Measurements from ENCODE around the gene RPRD1B. TPM values are rescaled to one million over a fixed set of nuclear protein-coding genes. Genes with fewer than 3 reads are reported as not detected.

The RPRD1B gene
- total RNA-seq, 1 donor from 2014 or later, result 21.1 TPM

- H3K36me3 ChIP-seq (ENCODE audit: control insufficient read depth, insufficient read depth, low read length), result peaks cover 8% of the 10 kb centered on the region
- no peak overlapping the region for H3K4me3 ChIP-seq (ENCODE audit: low read depth, low read length)
- no peaks in the 10 kb centered on the region for H3K27me3 ChIP-seq (ENCODE audit: control insufficient read depth, insufficient read depth, low read length)
- TF ChIP-seq CTCF (IDR thresholded peaks at IDR 0.05; ENCODE audit: insufficient read depth, low read length, poor library complexity, severe bottlenecking), result no peak
- no peak for DNase-seq (ENCODE audit: low read depth)
Measured at GRCh38 chr20:38135271-38135650, 101.7 kb downstream of the RPRD1B start.

- Histone ChIP-seq H3K27me3 (ENCODE audit: control insufficient read depth, insufficient read depth, low read length) (no peaks in the 10 kb centered on the region), H3K4me3 (ENCODE audit: low read depth, low read length) (no peak overlapping the region), H3K36me3 (ENCODE audit: control insufficient read depth, insufficient read depth, low read length) (peaks cover 8% of the 10 kb centered on the region)
- TF ChIP-seq CTCF (IDR thresholded peaks at IDR 0.05; ENCODE audit: insufficient read depth, low read length, poor library complexity, severe bottlenecking), result no peak
- no peak for DNase-seq (ENCODE audit: low read depth)
Measured at GRCh38 chr20:38135651-38136420, 102.3 kb downstream of the RPRD1B start.

- TF ChIP-seq CTCF (IDR thresholded peaks at IDR 0.05; ENCODE audit: insufficient read depth, low read length, poor library complexity, severe bottlenecking), result no peak
- DNase-seq (ENCODE audit: low read depth), result no peak
- H3K36me3 ChIP-seq (ENCODE audit: control insufficient read depth, insufficient read depth, low read length), result peaks cover 10% of the 10 kb centered on the region
Measured at GRCh38 chr20:38136421-38137245, 103.1 kb downstream of the RPRD1B start.

GRCh38 chr20:38137441-38138037 is 104.0 kb downstream of the RPRD1B start:
- no peaks in the 10 kb centered on the region for H3K27me3 ChIP-seq (ENCODE audit: control insufficient read depth, insufficient read depth, low read length)
- no peak for DNase-seq (ENCODE audit: low read depth)
- peaks cover 10% of the 10 kb centered on the region for H3K36me3 ChIP-seq (ENCODE audit: control insufficient read depth, insufficient read depth, low read length)
- H3K4me3 ChIP-seq (ENCODE audit: low read depth, low read length), result no peak overlapping the region
- no peak for TF ChIP-seq CTCF (IDR thresholded peaks at IDR 0.05; ENCODE audit: insufficient read depth, low read length, poor library complexity, severe bottlenecking)

More at GRCh38 chr20:38136421-38137245, 103.1 kb downstream of the RPRD1B start:
- H3K4me3 ChIP-seq (ENCODE audit: low read depth, low read length), result no peak overlapping the region
- H3K27me3 ChIP-seq (ENCODE audit: control insufficient read depth, insufficient read depth, low read length), result no peaks in the 10 kb centered on the region

GRCh38 chr20:38138086-38138778 is 104.7 kb downstream of the RPRD1B start:
- no peak for DNase-seq (ENCODE audit: low read depth)
- Histone ChIP-seq H3K27me3 (ENCODE audit: control insufficient read depth, insufficient read depth, low read length) (no peaks in the 10 kb centered on the region), H3K4me3 (ENCODE audit: low read depth, low read length) (no peak overlapping the region), H3K36me3 (ENCODE audit: control insufficient read depth, insufficient read depth, low read length) (peaks cover 10% of the 10 kb centered on the region)
- TF ChIP-seq CTCF (IDR thresholded peaks at IDR 0.05; ENCODE audit: insufficient read depth, low read length, poor library complexity, severe bottlenecking), result no peak

Measured in kidney epithelial cell (primary cell).